Thyroid gland (tissue), 4 donors: ENCODE results near the gene SPNS3. TPM values are rescaled to one million over a fixed set of nuclear protein-coding genes. Genes with fewer than 3 reads are reported as not detected.

Source experiments
- DNase-seq, 2 donors: peaks; one replicate each; pipeline ENCODE4 v3.0.0-alpha.2; 2019
- H3K27ac ChIP-seq, 3 donors: fragments of 200-600 bp; sonication (generic); 1 replicate in 2 of 3; 2 replicates in 1 of 3; pipeline ENCODE4 v1.5.1; 2016 to 2019; ENCODE audit warnings: mild to moderate bottlenecking in 1 of 3, moderate library complexity in 1 of 3
- H3K27me3 ChIP-seq: fragments of 200-600 bp; sonication (generic); one replicate; pipeline ENCODE4 v1.5.1; 2019
- H3K36me3 ChIP-seq, 2 donors: fragments of 200-600 bp; sonication (generic); one replicate each; pipeline ENCODE4 v1.5.1; 2016 to 2019
- H3K4me1 ChIP-seq, 2 donors: fragments of 200-600 bp; sonication (generic); one replicate each; pipeline ENCODE4 v1.5.1; 2017 to 2019
- H3K4me3 ChIP-seq, 3 donors: fragments of 200-600 bp; sonication (generic); replicated peaks in 1 of 3; 1 replicate in 2 of 3; 2 replicates in 1 of 3; pipeline ENCODE4 v1.5.1; 2016; ENCODE audit warnings: mild to moderate bottlenecking in 1 of 3
- H3K9me3 ChIP-seq: fragments of 200-600 bp; sonication (generic); one replicate; pipeline ENCODE4 v1.5.1; 2017
- CTCF ChIP-seq, 6 experiments: fragments of 200-600 bp in 3 of 6; fragments of 450-650 bp in 3 of 6; sonication (generic) in 3 of 6; IDR thresholded peaks; one replicate each; pipeline ENCODE4 v1.5.1; 2016 to 2019; ENCODE audit warnings: antibody characterized with exemption in 6 of 6, mild to moderate bottlenecking in 2 of 6, inconsistent platforms in 1 of 6, moderate library complexity in 1 of 6
- POLR2A ChIP-seq, 2 donors: fragments of 450-650 bp; IDR thresholded peaks; one replicate each; pipeline ENCODE4 v1.6.1; 2017; ENCODE audit warnings: antibody characterized with exemption in 2 of 2, mild to moderate bottlenecking in 2 of 2, moderate library complexity in 1 of 2
- WGBS, 2 donors: methylation state at CpG; one replicate each; pipeline ENCODE4 v1.1.5; 2017; 5-methylcytosine and 5-hydroxymethylcytosine counted together
- intact Hi-C: fragments of 100-400 bp; cut with DNase I; formaldehyde crosslinking; loops from one replicate; pipeline ENCODE4 v1.15.1; 2023
- total RNA-seq, 4 donors: library from RNA; depleted of rRNA; stranded (reverse); fragments of >200 nt; gene quantifications; one replicate each; pipeline ENCODE4 v1.2.3, GENCODE V29; 2016

SPNS3 gene
- total RNA-seq, 4 donors from 2014 or later, result 0.54 TPM; not detected in 3

DNA sequence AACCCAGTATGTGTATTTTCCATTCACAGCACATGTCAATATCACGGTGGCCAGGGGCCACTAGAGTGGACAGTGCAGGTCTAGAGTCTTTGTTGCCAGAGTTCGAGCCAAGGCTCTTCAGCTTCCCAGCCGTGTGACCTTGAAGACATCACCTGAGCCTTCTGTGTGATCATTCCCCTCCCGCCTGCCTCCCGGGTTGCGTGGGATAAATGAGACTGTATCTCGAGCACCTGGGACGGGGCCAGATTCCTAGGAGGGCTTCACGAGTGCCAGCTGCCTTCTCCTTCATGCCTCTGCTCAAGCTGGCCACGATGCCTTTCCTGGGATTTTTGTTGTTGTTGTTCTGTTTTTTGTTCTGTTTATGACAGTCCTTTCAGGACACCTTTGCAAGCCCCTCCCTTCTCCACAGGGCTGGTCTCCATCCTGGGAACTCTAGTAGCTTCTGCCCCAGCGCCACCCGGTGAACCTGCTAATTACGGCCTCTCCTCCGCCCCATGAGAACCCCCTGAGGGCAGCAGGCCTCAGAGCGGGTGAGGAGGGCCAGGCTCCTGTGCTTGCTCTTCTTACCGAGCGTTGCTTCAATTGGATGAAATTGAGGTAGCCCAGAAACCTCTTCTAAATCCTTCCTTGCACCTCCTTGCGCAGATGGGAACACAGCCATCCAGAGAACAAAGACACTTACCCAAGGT, 68.9 kb downstream of the SPNS3 start:
- Histone ChIP-seq H3K36me3 (no peaks in the 10 kb centered on the region), H3K4me3 (no peak overlapping the region), H3K27me3 (no peaks in the 10 kb centered on the region), H3K9me3 (no peaks in the 10 kb centered on the region), H3K4me1 (peaks cover 26 to 54% of the 10 kb centered on the region in 2 donors), H3K27ac (no peak overlapping the region)
- TF ChIP-seq POLR2A (IDR thresholded peaks at IDR 0.05), result no peak
- no peak for TF ChIP-seq CTCF (IDR thresholded peaks at IDR 0.05)
- 46 to 47% methylated on average over 15 to 18 of the region's 18 CpGs for WGBS, 2 donors
- peak; percentile 80 to 83 for DNase-seq
- intact Hi-C loops, result no loop called here

DNA sequence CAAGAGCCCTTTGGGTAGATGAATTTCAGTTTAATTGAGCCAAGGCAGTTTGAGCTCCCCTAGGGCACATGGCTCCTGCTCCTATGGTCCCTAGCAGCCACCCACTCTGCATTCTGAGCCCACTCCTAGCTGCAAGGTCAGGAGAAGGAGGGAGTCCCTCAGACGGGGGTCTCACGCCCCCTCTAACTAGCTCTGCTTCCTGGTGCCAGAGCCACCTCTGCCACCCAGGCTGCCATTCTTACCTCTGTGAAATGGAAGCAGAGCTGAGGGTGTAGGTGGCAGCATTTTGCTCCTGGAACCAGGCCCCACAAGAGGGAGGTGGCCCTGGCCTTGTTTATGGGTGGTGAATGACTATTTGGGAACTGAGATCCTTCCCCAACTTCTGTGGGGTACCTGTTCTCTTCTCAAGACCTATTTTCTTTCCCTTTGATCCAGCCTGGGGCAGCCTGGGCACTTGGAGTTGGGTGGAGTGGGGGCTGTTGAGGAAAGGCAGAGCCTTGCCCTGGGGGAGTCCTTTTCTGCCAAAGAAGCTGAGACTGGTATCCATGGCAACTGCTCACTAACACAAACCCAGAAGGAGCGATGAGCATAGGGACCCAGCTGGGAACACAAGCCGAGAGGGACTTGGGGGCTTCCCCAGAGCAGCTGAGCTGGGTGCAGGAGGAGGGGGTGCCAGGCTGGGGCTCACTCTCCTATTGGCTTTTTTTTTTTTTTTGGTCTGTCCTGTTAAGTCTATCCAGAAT, 69.7 kb downstream of the SPNS3 start:
- intact Hi-C loops, result no loop called here
- peaks cover 17 to 54% of the 10 kb centered on the region in 2 donors for H3K4me1 ChIP-seq
- H3K4me3 ChIP-seq, result no peak overlapping the region
- no peaks in the 10 kb centered on the region for H3K27me3 ChIP-seq
- WGBS, 2 donors, result 73 to 94% methylated on average over 4 of the region's 4 CpGs
- TF ChIP-seq POLR2A (IDR thresholded peaks at IDR 0.05) (no peak), CTCF (IDR thresholded peaks at IDR 0.05) (no peak)
- H3K9me3 ChIP-seq, result no peaks in the 10 kb centered on the region
- H3K27ac ChIP-seq, result no peak overlapping the region
- no peaks in the 10 kb centered on the region for H3K36me3 ChIP-seq
- DNase-seq, result no peak

DNA sequence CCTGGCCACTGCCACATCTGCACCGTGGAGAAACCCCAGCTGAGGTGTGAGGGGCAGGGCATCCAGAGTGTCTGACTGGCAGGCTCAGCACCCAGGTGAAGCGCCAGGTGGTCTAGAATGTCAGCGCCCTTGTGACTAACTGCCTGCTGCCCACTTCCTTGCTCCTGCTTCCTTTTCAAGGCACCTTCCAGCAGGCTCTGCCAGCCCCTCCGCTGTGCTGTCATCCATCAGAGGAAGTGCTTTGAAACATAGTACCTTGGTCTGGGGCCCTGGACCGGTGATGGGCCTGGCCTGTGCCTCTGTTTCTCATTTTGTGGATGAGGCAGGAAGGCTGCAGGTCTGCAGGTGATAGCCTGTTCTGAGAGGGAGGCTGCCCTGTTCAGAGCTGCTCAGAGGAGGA, 70.4 kb downstream of the SPNS3 start:
- no peak for DNase-seq
- H3K36me3 ChIP-seq, result no peaks in the 10 kb centered on the region
- H3K4me1 ChIP-seq, result peaks cover 16 to 58% of the 10 kb centered on the region in 2 donors
- WGBS, 2 donors, result 87% methylated on average over 5 of the region's 5 CpGs; no CpG with 5 or more reads in 1 of the 2 donors
- intact Hi-C loops, result no loop called here
- no peaks in the 10 kb centered on the region for H3K9me3 ChIP-seq
- H3K27ac ChIP-seq, result peak overlapping the region in 1 of 3 donors; percentile 10
- no peaks in the 10 kb centered on the region for H3K27me3 ChIP-seq
- TF ChIP-seq POLR2A (IDR thresholded peaks at IDR 0.05) (no peak), CTCF (IDR thresholded peaks at IDR 0.05) (no peak)
- no peak overlapping the region for H3K4me3 ChIP-seq

DNA sequence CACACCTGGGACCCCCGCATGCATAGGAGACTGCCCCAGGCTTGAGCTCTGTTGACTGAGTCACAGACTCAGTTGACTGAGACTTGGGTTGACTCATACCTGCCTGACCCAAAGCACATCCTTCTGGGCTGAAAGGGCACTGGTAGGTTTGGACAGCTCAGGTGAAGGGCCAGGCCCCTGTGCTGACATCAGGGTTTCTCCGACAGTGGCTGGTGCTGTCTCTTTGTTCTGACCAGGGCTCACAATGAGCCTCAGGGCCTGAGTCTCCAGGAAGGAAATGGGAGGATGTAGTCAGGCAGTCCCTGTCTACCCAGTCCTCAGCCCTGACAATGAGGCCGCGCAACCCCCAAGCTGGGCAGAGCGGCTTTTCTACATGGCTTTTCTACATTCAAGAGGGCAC, 71.4 kb downstream of the SPNS3 start:
- peak overlapping the region in 1 of 3 donors; percentile 10 for H3K27ac ChIP-seq
- intact Hi-C loops, result no loop called here
- no peak for DNase-seq
- no peaks in the 10 kb centered on the region for H3K36me3 ChIP-seq
- H3K9me3 ChIP-seq, result no peaks in the 10 kb centered on the region
- TF ChIP-seq POLR2A (IDR thresholded peaks at IDR 0.05) (no peak), CTCF (IDR thresholded peaks at IDR 0.05) (no peak)
- 84 to 93% methylated on average over 4 to 5 of the region's 5 CpGs for WGBS, 2 donors
- no peak overlapping the region for H3K4me3 ChIP-seq
- no peaks in the 10 kb centered on the region for H3K27me3 ChIP-seq
- peaks cover 7 to 58% of the 10 kb centered on the region in 2 donors for H3K4me1 ChIP-seq
